Fibroblast of skin of left quadriceps (primary cell): ENCODE measurements around the gene ZNF423.

ENCODE experiments used
- DNase-seq, 2 experiments: peaks; one replicate each; pipeline ENCODE4 v3.0.0-alpha.2; 2013; ENCODE audit warnings: low read depth in 2 of 2

Gene ZNF423

GRCh38 chr16:49644145-49644463 lies 211.8 kb downstream of the ZNF423 start:
- DNase-seq: no peak

GRCh38 chr16:49643429-49644144 lies 212.3 kb downstream of the ZNF423 start:
- peak; percentile 67 to 74 for DNase-seq

- no peak for DNase-seq
Measured at GRCh38 chr16:49641250-49641649, 214.7 kb downstream of the ZNF423 start.

- no peak for DNase-seq
Measured at GRCh38 chr16:49640581-49640980, 215.3 kb downstream of the ZNF423 start.

GRCh38 chr16:49639739-49640431 lies 216.0 kb downstream of the ZNF423 start:
- no peak for DNase-seq

GRCh38 chr16:49638673-49639610 lies 217.0 kb downstream of the ZNF423 start:
- no peak for DNase-seq

- no peak for DNase-seq
Measured at GRCh38 chr16:49637933-49638672, 217.8 kb downstream of the ZNF423 start.

GRCh38 chr16:49637511-49637910 lies 218.4 kb downstream of the ZNF423 start:
- DNase-seq: no peak

- no peak for DNase-seq
Measured at GRCh38 chr16:49636608-49637007, 219.3 kb downstream of the ZNF423 start.

- DNase-seq: no peak
Measured at GRCh38 chr16:49635591-49636581, 220.0 kb downstream of the ZNF423 start.

GRCh38 chr16:49635009-49635350 lies 220.9 kb downstream of the ZNF423 start:
- DNase-seq: no peak

GRCh38 chr16:49634235-49635008 lies 221.5 kb downstream of the ZNF423 start:
- no peak for DNase-seq

GRCh38 chr16:49632795-49633184 lies 223.1 kb downstream of the ZNF423 start:
- no peak for DNase-seq

GRCh38 chr16:49632086-49632794 lies 223.7 kb downstream of the ZNF423 start:
- DNase-seq: no peak

- no peak for DNase-seq
Measured at GRCh38 chr16:49631187-49632041, 224.5 kb downstream of the ZNF423 start.

- DNase-seq: no peak
Measured at GRCh38 chr16:49630783-49631182, 225.1 kb downstream of the ZNF423 start.

GRCh38 chr16:49629851-49630250 lies 226.1 kb downstream of the ZNF423 start:
- no peak for DNase-seq

- no peak for DNase-seq
Measured at GRCh38 chr16:49628148-49628547, 227.8 kb downstream of the ZNF423 start.
